PC-9 (cell line): Measurements from ENCODE around the gene EXD3. TPM values are rescaled to one million over a fixed set of nuclear protein-coding genes. Genes with fewer than 3 reads are reported as not detected.

Experiments used
- BruUV-seq: library from RNA; stranded (reverse); fragments of 400-500 nt; replicated peaks from 2 replicates; lab custom pipeline; 2021; lab: Mats Ljungman, UMichigan
- CTCF ChIA-PET: fragments of 300-600 bp; sonication (Branson Sonifier 250); formaldehyde crosslinking; loops from one replicate; lab custom pipeline; 2022; ENCODE audit warnings: antibody characterized with exemption; lab: Charles Lee
- POLR2A ChIA-PET: fragments of 300-600 bp; sonication (Branson Sonifier 250); formaldehyde crosslinking; loops from one replicate; lab custom pipeline; 2022; ENCODE audit warnings: antibody characterized with exemption; ENCODE audit not compliant: unreplicated experiment; lab: Charles Lee
- DNase-seq, 2 experiments: peaks; one replicate each; pipeline versions ENCODE4 v3.0.0 to v3.0.0-alpha.2; 2015 to 2022; ENCODE audit warnings: mixed read lengths in 1 of 2
- H2AFZ ChIP-seq: fragments of 200-600 bp; sonication (generic); 2 replicates; pipeline ENCODE4 v1.8.1; 2017; ENCODE audit warnings: antibody characterized with exemption
- H3F3A ChIP-seq: fragments of 200-600 bp; sonication (generic); 2 replicates; pipeline ENCODE4 v1.8.1; 2017; ENCODE audit warnings: antibody characterized with exemption, mild to moderate bottlenecking, low read depth; ENCODE audit not compliant: insufficient read depth
- H3K27ac ChIP-seq: fragments of 200-600 bp; sonication (generic); 2 replicates; pipeline ENCODE4 v1.6.1; 2016; ENCODE audit warnings: mixed run types
- H3K27me3 ChIP-seq: fragments of 200-600 bp; sonication (generic); 2 replicates; pipeline ENCODE4 v1.6.1; 2016; ENCODE audit warnings: low read depth, mixed run types; ENCODE audit not compliant: insufficient read depth
- H3K36me3 ChIP-seq: fragments of 200-600 bp; sonication (generic); 2 replicates; pipeline ENCODE4 v1.6.1; 2016; ENCODE audit warnings: low read depth, mixed run types
- H3K4me1 ChIP-seq: fragments of 200-600 bp; sonication (generic); replicated peaks from 2 replicates; pipeline ENCODE4 v1.6.1; 2016; ENCODE audit warnings: mixed run types; ENCODE audit not compliant: insufficient read depth
- H3K4me2 ChIP-seq: fragments of 200-600 bp; sonication (generic); 2 replicates; pipeline ENCODE4 v1.6.1; 2017; ENCODE audit warnings: mixed run types
- H3K4me3 ChIP-seq: fragments of 200-600 bp; sonication (generic); 2 replicates; pipeline ENCODE4 v1.6.1; 2016; ENCODE audit warnings: mixed run types
- H3K79me2 ChIP-seq: fragments of 200-600 bp; sonication (generic); 2 replicates; pipeline ENCODE4 v1.6.1; 2017; ENCODE audit warnings: low read depth, mixed run types
- H3K9me2 ChIP-seq: fragments of 200-600 bp; sonication (generic); 2 replicates; pipeline ENCODE4 v1.8.1; 2017; ENCODE audit warnings: mild to moderate bottlenecking; ENCODE audit not compliant: insufficient read depth
- H3K9me3 ChIP-seq: fragments of 200-600 bp; sonication (generic); 2 replicates; pipeline ENCODE4 v1.8.1; 2016; ENCODE audit warnings: low read depth; ENCODE audit not compliant: insufficient read depth
- H4K20me1 ChIP-seq: fragments of 200-600 bp; sonication (generic); 2 replicates; pipeline ENCODE4 v1.8.1; 2017; ENCODE audit not compliant: insufficient read depth
- EZH2 ChIP-seq: fragments of 200-600 bp; sonication (generic); IDR thresholded peaks from 2 replicates; pipeline ENCODE4 v1.8.0; 2017; ENCODE audit warnings: antibody characterized with exemption, low read depth
- intact Hi-C: fragments of 100-400 bp; cut with micrococcal nuclease; formaldehyde crosslinking; loops from one replicate; pipeline ENCODE4 v1.10.0; 2022; ENCODE audit not compliant: unreplicated experiment
- total RNA-seq: library from RNA; stranded (reverse); gene quantifications from 2 replicates; pipeline ENCODE4 v1.2.3, GENCODE V29; 2021
- TF ChIP-seq, protein P1 (sequence below): fragments of 200-600 bp; sonication (generic); conservative IDR thresholded peaks from 2 replicates; pipeline ENCODE4 v1.6.1; 2017; ENCODE audit warnings: mixed run types, antibody characterized with exemption, mild to moderate bottlenecking, moderate library complexity

The EXD3 gene
- total RNA-seq, 1 experiment from 2014 or later, result 23.7 TPM

DNA sequence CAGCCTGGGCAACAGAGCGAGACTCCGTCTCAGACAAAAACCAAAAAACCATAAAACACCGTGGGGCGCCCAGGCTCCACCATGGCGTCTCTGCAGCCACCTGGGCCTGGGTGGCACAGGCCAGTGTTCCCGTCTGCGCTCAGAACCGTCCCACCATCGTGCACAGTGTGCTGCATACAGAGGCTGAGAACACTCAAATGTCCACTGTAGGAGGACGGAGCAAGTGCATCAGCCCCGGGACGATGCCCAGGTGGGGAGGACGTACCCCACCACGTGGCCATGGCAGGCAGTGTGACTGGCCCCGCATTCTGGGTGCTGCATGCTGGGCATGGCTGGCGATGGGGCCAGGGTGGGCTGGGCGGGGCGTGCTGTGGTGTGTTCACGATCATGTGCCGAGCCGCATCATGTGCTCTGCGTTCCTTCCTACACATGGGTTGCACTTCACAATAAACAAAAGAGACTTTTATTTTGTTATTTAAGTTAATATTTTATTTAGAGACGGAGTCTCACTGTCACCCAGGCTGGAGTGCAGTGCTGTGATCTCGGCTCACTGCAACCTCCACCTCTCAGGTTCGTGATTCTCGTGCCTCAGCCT, 37.8 kb downstream of the EXD3 start:
- H3K36me3 ChIP-seq, result no peaks in the 10 kb centered on the region
- no peak for DNase-seq
- no peaks in the 10 kb centered on the region; the same call in 1 of the 2 replicates for H4K20me1 ChIP-seq
- intact Hi-C loops, result no loop called here
- no peaks in the 10 kb centered on the region for H3K27me3 ChIP-seq
- no peaks in the 10 kb centered on the region for H3F3A ChIP-seq
- no peaks in the 10 kb centered on the region for H3K4me1 ChIP-seq
- H3K9me2 ChIP-seq, result no peaks in the 10 kb centered on the region
- no peak overlapping the region for H3K4me2 ChIP-seq
- H3K27ac ChIP-seq, result no peak overlapping the region
- no TSS peak for BruUV-seq
- ChIA-PET CTCF (no interaction called here), POLR2A (interaction anchor here (0.7 kb wide), 1 partner anchor 373 kb away, joined by 3 read pairs; no protein-coding TSS in a partner anchor)
- no peaks in the 10 kb centered on the region for H3K79me2 ChIP-seq
- TF ChIP-seq EZH2, result no peak
- TF ChIP-seq, protein P1, sequence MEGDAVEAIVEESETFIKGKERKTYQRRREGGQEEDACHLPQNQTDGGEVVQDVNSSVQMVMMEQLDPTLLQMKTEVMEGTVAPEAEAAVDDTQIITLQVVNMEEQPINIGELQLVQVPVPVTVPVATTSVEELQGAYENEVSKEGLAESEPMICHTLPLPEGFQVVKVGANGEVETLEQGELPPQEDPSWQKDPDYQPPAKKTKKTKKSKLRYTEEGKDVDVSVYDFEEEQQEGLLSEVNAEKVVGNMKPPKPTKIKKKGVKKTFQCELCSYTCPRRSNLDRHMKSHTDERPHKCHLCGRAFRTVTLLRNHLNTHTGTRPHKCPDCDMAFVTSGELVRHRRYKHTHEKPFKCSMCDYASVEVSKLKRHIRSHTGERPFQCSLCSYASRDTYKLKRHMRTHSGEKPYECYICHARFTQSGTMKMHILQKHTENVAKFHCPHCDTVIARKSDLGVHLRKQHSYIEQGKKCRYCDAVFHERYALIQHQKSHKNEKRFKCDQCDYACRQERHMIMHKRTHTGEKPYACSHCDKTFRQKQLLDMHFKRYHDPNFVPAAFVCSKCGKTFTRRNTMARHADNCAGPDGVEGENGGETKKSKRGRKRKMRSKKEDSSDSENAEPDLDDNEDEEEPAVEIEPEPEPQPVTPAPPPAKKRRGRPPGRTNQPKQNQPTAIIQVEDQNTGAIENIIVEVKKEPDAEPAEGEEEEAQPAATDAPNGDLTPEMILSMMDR, result no peak
- no peaks in the 10 kb centered on the region for H3K9me3 ChIP-seq
- H2AFZ ChIP-seq, result no peak overlapping the region
- H3K4me3 ChIP-seq, result no peak overlapping the region

DNA sequence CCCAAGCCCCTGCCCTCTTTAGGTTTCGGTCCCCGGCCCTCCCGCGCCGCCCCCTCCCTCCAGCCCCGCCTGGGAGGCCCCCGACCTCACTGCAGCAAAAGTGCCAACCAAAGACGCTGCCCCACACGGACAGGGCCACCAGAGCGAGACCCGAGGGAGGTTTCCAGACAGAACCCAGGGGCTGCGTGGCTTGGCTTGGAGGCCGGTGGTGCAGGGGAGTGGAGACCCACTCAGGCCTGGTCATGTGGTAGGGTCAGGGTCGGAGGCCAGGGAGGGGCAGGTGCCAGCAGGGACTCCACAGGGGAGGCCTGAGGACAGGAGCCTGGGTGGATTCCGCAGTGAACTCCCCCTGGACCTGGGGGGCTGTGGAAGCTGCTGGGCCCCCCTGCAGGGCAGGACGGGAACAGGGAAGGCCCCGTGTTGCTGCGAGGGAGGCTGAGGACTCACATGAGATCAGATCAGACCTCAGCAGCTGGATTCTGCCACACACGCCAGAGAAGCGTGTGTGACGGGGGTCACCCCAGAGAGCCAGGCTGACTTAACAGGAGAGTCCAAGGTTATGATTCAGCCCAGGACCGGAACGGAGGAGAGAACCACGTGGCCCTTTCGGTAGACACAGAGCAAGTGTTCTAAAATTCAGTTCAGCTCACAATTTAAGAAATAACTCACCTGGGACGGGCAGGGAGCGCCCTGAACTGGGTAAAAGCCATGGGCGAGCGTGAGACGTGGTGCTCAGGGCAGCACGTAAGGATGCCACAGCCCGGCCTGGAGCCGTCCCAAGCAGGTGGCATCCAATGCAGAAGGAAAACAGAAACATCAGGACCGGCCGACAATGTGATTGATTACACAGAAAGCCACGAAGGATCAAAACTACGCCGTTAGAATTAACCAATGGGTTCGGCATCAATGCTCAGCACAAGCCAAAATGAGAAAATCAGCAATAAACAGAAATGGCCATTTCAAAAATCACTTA, 38.9 kb downstream of the EXD3 start:
- POLR2A ChIA-PET, result no interaction called here
- H3K36me3 ChIP-seq, result no peaks in the 10 kb centered on the region
- intact Hi-C loops, result no loop called here
- H4K20me1 ChIP-seq, result no peaks in the 10 kb centered on the region; the same call in 1 of the 2 replicates
- DNase-seq, result no peak
- TF ChIP-seq, protein P1, result no peak
- H3K9me3 ChIP-seq, result no peaks in the 10 kb centered on the region
- H2AFZ ChIP-seq, result no peak overlapping the region
- H3K4me2 ChIP-seq, result no peak overlapping the region
- H3F3A ChIP-seq, result no peaks in the 10 kb centered on the region
- no peaks in the 10 kb centered on the region for H3K27me3 ChIP-seq
- H3K79me2 ChIP-seq, result no peaks in the 10 kb centered on the region
- CTCF ChIA-PET, result no interaction called here
- H3K9me2 ChIP-seq, result no peaks in the 10 kb centered on the region
- H3K4me3 ChIP-seq, result no peak overlapping the region
- no peaks in the 10 kb centered on the region for H3K4me1 ChIP-seq
- no peak overlapping the region for H3K27ac ChIP-seq
- BruUV-seq, result no TSS peak

DNA sequence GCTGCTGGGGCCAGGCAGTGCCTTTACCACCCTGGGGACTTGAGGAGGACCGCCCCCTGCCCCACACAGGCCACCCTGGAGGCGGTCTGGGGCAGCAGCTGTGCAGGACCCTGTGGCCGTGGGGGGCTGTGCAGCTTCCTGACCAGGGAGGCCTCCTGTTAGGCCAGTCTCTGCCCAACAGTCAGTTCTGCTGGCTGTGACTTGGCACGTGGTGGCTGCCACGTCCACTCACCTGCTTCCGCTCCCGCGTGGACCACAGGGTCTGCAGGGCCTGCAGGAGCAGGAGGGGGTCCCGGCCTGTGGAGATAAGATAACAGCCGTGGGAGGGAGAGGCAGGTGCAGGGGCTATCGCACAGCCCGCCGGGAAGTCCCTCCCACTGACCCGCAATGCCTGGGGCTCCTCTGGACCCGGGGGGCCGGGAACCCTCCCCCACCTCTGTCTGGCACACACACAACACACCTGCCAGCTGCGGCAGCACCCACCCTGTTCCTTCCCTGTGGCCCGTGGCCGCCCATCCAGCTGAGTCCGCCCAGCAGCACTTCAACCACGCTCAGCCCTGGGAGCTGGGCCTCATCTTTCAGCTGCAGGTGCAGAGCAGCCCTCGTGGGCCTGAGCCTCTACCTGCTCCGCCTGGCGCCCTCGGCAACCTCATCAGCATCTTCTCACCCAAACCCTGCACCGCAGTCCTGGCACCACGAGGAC, 39.7 kb downstream of the EXD3 start:
- no peaks in the 10 kb centered on the region for H3K79me2 ChIP-seq
- CTCF ChIA-PET, result no interaction called here
- DNase-seq, result no peak
- no peak overlapping the region for H3K4me3 ChIP-seq
- H2AFZ ChIP-seq, result no peak overlapping the region
- H3F3A ChIP-seq, result no peaks in the 10 kb centered on the region
- H3K4me1 ChIP-seq, result no peaks in the 10 kb centered on the region
- intact Hi-C loops, result no loop called here
- H3K27ac ChIP-seq, result no peak overlapping the region
- BruUV-seq, result no TSS peak
- TF ChIP-seq, protein P1, result no peak
- no peak for TF ChIP-seq EZH2
- no peaks in the 10 kb centered on the region for H3K27me3 ChIP-seq
- no peaks in the 10 kb centered on the region; the same call in 1 of the 2 replicates for H4K20me1 ChIP-seq
- H3K4me2 ChIP-seq, result no peak overlapping the region
- H3K36me3 ChIP-seq, result no peaks in the 10 kb centered on the region
- no peaks in the 10 kb centered on the region for H3K9me2 ChIP-seq
- no peaks in the 10 kb centered on the region for H3K9me3 ChIP-seq
- POLR2A ChIA-PET, result no interaction called here
